Endodermal cell (in vitro differentiated cells): Measurements from ENCODE around the gene CDH13. TPM values are rescaled to one million over a fixed set of nuclear protein-coding genes. Genes with fewer than 3 reads are reported as not detected.

Experiments used
- DNase-seq: peaks from one replicate; pipeline ENCODE4 v3.0.0-alpha.2; 2017
- H3K27ac ChIP-seq: 2 replicates; pipeline ENCODE4 v1.5.1; 2013; ENCODE audit warnings: mild to moderate bottlenecking, low read depth, low read length, moderate library complexity
- H3K27me3 ChIP-seq: 2 replicates; pipeline ENCODE4 v1.6.1; 2013; ENCODE audit warnings: mild to moderate bottlenecking, low read length, moderate library complexity; ENCODE audit not compliant: insufficient read depth, control insufficient read depth, poor library complexity, severe bottlenecking
- H3K36me3 ChIP-seq: 2 replicates; pipeline ENCODE4 v1.7.0; 2013; ENCODE audit warnings: mild to moderate bottlenecking, low read length, moderate library complexity; ENCODE audit not compliant: control insufficient read depth, insufficient read depth
- H3K4me1 ChIP-seq: one replicate; pipeline ENCODE4 v1.7.0; 2013; ENCODE audit warnings: low read length; ENCODE audit not compliant: control insufficient read depth, insufficient read depth
- H3K4me3 ChIP-seq: 2 replicates; pipeline ENCODE4 v1.5.1; 2013; ENCODE audit warnings: mild to moderate bottlenecking, low read length, moderate library complexity
- H3K9ac ChIP-seq: 2 replicates; pipeline ENCODE4 v1.6.1; 2013; ENCODE audit warnings: mild to moderate bottlenecking, low read length, moderate library complexity; ENCODE audit not compliant: poor library complexity, severe bottlenecking; ENCODE audit errors: extremely low read depth
- H3K9me3 ChIP-seq: 2 replicates; pipeline ENCODE4 v1.6.1; 2013; ENCODE audit warnings: mild to moderate bottlenecking, low read length, moderate library complexity; ENCODE audit not compliant: control insufficient read depth
- H3K27ac Mint-ChIP-seq: 2 replicates; pipeline ENCODE4 v1.8.0; 2020; ENCODE audit warnings: mixed read lengths
- H3K27me3 Mint-ChIP-seq: 2 replicates; pipeline ENCODE4 v1.8.0; 2021; ENCODE audit warnings: mild to moderate bottlenecking, mixed read lengths; ENCODE audit not compliant: insufficient read depth
- H3K36me3 Mint-ChIP-seq: 2 replicates; pipeline ENCODE4 v1.8.0; 2020; ENCODE audit warnings: low read depth, mixed read lengths
- H3K4me1 Mint-ChIP-seq: 2 replicates; pipeline ENCODE4 v1.8.0; 2020; ENCODE audit warnings: mixed read lengths
- H3K4me3 Mint-ChIP-seq: 2 replicates; pipeline ENCODE4 v1.8.0; 2020; ENCODE audit warnings: mild to moderate bottlenecking, moderate library complexity, mixed read lengths
- H3K9me3 Mint-ChIP-seq: 2 replicates; pipeline ENCODE4 v1.8.0; 2020; ENCODE audit warnings: mild to moderate bottlenecking, mixed read lengths
- WGBS, 2 experiments: methylation state at CpG; one replicate each; pipeline versions ENCODE4 v1.1.5 to v1.1.7; 2013; ENCODE audit warnings: missing lambda C conversion rate in 2 of 2, mixed read lengths in 1 of 2; ENCODE audit not compliant: insufficient coverage in 1 of 2, insufficient read length in 1 of 2; 5-methylcytosine and 5-hydroxymethylcytosine counted together
- total RNA-seq, 2 donors: library from RNA; stranded (reverse); fragmentation: NEBNext Ultra II Directional in 1 of 2; extraction: Animal tissue kit (Norgen Biotek cat#: 25700) in 1 of 2; gene quantifications; 2 replicates in 1 of 2; 3 replicates in 1 of 2; pipeline ENCODE4 v1.2.1, GENCODE V29; 2021
- TF ChIP-seq, protein P1 (sequence below): fragments of 200-600 bp; sonication (generic); conservative IDR thresholded peaks from 2 replicates; pipeline ENCODE4 v1.5.0; 2021; ENCODE audit warnings: antibody characterized with exemption, mild to moderate bottlenecking

The CDH13 gene
- total RNA-seq, 2 donors from 2014 or later, result 0.86 to 1.8 TPM

DNA sequence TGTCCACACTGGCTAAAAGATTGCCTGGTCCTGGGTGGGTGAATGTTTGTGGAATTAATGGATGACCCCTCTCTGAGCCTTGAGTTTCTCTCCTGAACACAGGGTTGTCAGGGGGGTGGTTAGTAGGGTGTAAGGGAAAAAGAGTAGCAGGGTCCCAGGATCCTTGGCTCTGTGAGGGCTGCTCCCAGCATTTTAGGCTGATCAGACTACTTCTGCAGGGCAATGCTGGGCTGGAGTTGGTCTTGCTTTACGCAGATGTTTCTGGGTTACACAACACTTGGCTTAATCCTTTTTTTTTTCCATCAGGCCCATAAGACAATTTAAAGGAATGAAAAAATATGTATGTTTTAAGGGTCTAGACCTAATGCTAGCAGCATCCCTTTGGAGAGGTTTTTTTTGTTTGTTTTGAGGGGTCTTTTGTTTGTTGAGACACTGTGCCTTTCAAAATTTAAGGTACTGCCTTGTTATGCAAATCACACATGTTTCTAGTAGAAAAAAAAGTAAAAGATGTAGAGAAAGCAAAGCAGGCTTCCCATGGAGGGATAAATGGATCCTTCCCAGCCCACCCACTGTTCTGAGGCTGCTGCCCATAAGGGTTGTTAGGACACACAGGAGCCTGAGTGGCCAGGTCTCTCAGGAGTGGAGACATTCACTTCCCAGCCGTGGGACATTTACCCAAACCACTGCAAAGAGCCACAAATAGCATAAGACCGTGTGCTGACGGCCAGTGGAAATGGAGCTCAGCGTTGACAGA, 955.4 kb downstream of the CDH13 start:
- 72 to 83% methylated on average over 4 to 5 of the region's 5 CpGs for WGBS, 2 experiments

DNA sequence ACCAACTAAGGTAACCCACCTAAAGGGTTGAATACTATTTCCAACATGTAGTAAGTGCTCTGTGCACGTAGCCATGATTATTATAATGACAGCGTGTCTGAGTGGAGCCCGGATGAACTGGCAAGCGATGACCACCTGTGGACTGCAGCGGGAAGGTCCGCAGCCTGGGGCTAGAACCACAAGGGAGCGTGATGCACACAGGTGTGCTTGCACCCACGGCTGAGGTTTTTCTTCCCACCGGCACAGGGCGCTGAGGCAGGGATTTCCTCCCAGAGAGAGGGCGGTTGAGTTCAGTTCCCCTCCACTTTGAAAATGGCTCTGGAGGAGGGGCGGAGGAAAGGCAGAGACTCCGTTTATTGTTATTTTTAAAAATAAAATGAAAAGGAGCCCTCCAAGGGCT, 959.3 kb downstream of the CDH13 start:
- Mint-ChIP-seq H3K4me3 (no peak overlapping the region), H3K36me3 (no peaks in the 10 kb centered on the region), H3K27ac (no peak overlapping the region), H3K27me3 (peaks cover 8% of the 10 kb centered on the region), H3K9me3 (no peaks in the 10 kb centered on the region), H3K4me1 (peaks cover 20% of the 10 kb centered on the region)
- no peaks in the 10 kb centered on the region for H3K27me3 ChIP-seq
- no peaks in the 10 kb centered on the region for H3K36me3 ChIP-seq
- no peak overlapping the region for H3K9ac ChIP-seq
- 93% methylated on average over 9 to 13 of the region's 13 CpGs for WGBS, 2 experiments
- TF ChIP-seq, protein P1, sequence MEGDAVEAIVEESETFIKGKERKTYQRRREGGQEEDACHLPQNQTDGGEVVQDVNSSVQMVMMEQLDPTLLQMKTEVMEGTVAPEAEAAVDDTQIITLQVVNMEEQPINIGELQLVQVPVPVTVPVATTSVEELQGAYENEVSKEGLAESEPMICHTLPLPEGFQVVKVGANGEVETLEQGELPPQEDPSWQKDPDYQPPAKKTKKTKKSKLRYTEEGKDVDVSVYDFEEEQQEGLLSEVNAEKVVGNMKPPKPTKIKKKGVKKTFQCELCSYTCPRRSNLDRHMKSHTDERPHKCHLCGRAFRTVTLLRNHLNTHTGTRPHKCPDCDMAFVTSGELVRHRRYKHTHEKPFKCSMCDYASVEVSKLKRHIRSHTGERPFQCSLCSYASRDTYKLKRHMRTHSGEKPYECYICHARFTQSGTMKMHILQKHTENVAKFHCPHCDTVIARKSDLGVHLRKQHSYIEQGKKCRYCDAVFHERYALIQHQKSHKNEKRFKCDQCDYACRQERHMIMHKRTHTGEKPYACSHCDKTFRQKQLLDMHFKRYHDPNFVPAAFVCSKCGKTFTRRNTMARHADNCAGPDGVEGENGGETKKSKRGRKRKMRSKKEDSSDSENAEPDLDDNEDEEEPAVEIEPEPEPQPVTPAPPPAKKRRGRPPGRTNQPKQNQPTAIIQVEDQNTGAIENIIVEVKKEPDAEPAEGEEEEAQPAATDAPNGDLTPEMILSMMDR, result no peak
- no peak overlapping the region for H3K4me3 ChIP-seq
- no peak for DNase-seq
- H3K9me3 ChIP-seq, result no peaks in the 10 kb centered on the region
- H3K27ac ChIP-seq, result peak overlapping the region; percentile 48
- H3K4me1 ChIP-seq, result peaks cover 13% of the 10 kb centered on the region

More for the DNA sequence above, 955.4 kb downstream of the CDH13 start:
- no peak overlapping the region for H3K4me3 Mint-ChIP-seq
- H3K36me3 ChIP-seq, result no peaks in the 10 kb centered on the region
- no peaks in the 10 kb centered on the region for H3K36me3 Mint-ChIP-seq
- H3K27ac ChIP-seq, result no peak overlapping the region
- H3K27me3 Mint-ChIP-seq, result no peaks in the 10 kb centered on the region
- no peaks in the 10 kb centered on the region for H3K9me3 Mint-ChIP-seq
- TF ChIP-seq, protein P1, result no peak
- no peak overlapping the region for H3K27ac Mint-ChIP-seq
- H3K4me1 ChIP-seq, result peaks cover 7% of the 10 kb centered on the region
- H3K4me1 Mint-ChIP-seq, result peaks cover 9% of the 10 kb centered on the region
- no peak for DNase-seq
- no peak overlapping the region for H3K9ac ChIP-seq
- H3K27me3 ChIP-seq, result no peaks in the 10 kb centered on the region
- no peak overlapping the region for H3K4me3 ChIP-seq
- H3K9me3 ChIP-seq, result no peaks in the 10 kb centered on the region

DNA sequence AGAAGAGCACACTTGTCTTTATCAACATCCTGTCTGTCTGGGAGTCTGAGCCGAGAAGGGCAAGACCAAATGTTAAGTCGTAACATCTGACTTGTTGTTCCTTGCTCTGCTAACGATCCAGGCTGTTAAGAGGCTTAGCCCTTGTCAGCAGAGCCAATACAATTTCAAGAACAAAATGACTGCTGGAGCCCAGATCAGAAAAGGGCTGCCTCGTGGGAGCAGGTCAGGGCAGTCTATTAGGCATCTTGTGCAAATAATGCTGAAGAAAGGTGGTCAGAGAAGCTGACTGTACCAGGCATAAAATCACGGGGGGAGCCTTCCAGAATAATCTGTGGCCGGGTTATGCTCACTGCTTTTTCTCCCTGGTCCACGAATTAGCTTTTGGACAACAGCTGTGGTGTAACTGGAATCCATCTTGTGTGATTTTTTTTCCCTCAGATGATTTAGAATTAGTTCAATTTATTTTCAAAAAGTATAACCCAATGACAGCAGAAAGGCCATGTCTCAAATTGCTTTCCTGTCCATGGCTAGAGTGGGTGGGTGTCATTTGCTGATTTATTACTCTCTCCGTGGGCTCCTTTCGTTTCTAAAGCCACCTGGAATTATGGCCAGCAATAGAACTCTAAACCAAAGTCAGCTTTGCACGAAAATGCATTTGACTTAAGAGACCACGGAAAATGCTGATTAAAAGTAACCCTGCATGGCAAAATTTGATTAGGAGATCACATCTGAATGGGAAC, 959.9 kb downstream of the CDH13 start:
- Mint-ChIP-seq H3K9me3 (no peaks in the 10 kb centered on the region), H3K4me1 (peaks cover 20% of the 10 kb centered on the region), H3K27ac (no peak overlapping the region), H3K36me3 (no peaks in the 10 kb centered on the region), H3K27me3 (peaks cover 11% of the 10 kb centered on the region), H3K4me3 (no peak overlapping the region)
- H3K27ac ChIP-seq, result peak overlapping the region; percentile 48
- no peak for DNase-seq
- no peak overlapping the region for H3K4me3 ChIP-seq
- no peaks in the 10 kb centered on the region for H3K27me3 ChIP-seq
- peaks cover 13% of the 10 kb centered on the region for H3K4me1 ChIP-seq
- WGBS, 2 experiments, result 69 to 74% methylated on average over 9 to 11 of the region's 11 CpGs
- H3K36me3 ChIP-seq, result no peaks in the 10 kb centered on the region
- no peaks in the 10 kb centered on the region for H3K9me3 ChIP-seq
- TF ChIP-seq, protein P1, result no peak
- no peak overlapping the region for H3K9ac ChIP-seq
